Ammon's horn (tissue), 1 donor: ENCODE results near the gene RPRD1A.
"Not testable (repeated sequence)": the region's sequence is repeated elsewhere in the genome, so short reads cannot be mapped to it uniquely, and the experiment has no call there.

Source experiments
- DNase-seq: peaks from one replicate; pipeline ENCODE4 v3.0.0-alpha.2; 2016; ENCODE audit warnings: low spot score

The RPRD1A gene

DNA sequence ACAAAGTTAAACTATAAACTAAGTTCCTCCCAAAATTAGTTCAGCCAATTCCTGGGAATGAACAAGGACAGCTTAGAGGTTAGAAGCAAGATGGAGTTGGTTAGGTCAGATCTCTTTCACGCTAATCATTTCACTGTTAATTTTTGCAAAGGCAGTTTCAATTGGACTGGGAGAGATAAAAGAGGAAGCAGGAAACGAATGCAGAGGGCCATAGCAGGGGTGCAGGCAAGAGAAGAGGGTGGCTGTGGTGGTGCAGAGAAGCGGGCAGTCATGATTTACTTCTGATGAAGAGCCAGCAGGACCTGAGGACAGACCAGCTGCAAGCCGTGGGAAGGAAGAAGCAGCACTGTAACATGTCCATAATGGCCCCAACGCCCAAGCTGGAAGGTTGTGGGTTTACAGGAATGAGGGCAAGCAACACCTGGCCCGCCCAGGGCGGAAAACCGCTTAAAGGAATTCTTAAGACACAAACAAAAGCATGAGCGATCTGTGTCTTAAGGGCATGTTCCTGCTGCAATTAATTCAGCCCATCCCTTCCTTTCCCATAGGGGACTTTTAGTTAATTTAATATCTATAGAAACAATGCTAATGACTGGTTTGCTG is 99.0 kb downstream of the RPRD1A start:
- DNase-seq: no peak

- DNase-seq: not testable (repeated sequence)
These were observed 99.5 kb downstream of the RPRD1A start for GRCh38 chr18:35967866-35968265.

DNA sequence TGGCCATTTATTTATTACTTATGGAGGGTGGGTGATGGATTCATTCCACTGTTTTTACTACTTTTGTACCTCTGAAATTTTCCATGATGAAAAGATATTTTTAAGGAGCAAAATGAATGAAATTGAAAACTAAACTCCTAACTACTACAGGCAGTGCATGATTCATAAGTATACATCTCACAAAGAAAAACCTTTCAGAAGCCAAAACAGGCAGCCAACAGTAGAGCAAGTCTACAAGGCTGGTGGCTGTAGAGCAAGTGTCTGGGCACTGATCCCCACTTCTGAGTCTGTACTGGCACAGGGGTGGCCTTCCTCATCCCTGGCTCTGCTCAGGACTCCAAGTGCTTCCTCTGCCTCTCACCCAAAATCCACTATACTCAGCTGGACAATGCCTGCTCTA is 103.0 kb downstream of the RPRD1A start:
- no peak for DNase-seq

DNA sequence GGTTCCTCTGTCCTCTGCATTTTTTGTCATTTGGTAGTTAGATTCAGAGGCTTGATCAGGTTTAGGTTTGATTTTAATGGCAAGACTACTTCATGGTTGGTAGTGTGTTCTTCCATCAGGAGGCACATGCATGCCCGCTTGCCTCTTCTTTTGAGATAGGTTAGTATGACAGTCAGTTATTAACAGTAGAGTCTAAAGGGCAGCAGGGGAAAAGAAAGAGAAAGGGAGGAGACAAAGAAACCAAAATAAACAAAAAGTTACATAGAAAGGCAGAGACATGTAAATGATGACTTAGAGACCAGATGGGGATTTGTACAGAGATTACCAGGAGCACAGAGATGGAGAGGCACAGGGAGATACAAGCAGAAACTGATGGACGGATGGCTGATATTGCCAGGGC is 105.0 kb downstream of the RPRD1A start:
- no peak for DNase-seq

GRCh38 chr18:35956226-35956625 is 111.1 kb downstream of the RPRD1A start:
- no peak for DNase-seq

DNA sequence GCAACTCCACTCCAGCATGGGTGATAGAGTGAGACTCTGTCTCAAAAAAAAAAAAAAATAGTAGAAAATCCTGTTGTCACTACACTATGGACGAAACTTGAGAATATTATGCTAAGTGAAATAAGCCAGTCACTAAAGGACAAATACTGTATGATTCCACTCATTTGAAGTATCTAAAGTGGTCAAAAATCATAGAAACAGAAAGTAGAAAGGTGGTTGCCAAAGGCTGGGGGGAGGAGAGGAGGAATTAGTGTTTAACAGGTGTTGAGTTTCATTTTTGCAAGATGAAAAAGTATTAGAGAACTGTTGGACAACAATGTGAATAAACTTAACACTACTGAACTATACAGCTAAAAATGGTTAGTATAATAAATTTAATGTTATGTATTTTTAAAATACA is 113.7 kb downstream of the RPRD1A start:
- no peak for DNase-seq

DNA sequence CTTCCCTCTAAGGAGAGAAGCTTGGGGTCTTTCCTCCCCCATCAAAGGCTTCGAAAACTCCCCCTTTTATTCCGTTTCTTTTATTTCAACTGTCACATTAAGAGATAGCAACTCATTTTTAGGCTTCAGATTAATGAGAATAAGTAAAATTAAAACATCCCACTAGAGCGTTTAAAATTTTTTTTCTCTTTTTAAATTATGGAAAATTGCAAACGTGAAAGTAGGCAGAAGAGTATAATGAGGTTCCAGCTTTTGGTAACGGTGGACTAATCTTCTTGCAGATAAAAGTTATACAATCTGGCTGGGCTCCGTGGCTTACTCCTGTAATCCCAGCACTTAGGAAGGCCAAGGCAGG is 116.8 kb downstream of the RPRD1A start:
- no peak for DNase-seq

DNA sequence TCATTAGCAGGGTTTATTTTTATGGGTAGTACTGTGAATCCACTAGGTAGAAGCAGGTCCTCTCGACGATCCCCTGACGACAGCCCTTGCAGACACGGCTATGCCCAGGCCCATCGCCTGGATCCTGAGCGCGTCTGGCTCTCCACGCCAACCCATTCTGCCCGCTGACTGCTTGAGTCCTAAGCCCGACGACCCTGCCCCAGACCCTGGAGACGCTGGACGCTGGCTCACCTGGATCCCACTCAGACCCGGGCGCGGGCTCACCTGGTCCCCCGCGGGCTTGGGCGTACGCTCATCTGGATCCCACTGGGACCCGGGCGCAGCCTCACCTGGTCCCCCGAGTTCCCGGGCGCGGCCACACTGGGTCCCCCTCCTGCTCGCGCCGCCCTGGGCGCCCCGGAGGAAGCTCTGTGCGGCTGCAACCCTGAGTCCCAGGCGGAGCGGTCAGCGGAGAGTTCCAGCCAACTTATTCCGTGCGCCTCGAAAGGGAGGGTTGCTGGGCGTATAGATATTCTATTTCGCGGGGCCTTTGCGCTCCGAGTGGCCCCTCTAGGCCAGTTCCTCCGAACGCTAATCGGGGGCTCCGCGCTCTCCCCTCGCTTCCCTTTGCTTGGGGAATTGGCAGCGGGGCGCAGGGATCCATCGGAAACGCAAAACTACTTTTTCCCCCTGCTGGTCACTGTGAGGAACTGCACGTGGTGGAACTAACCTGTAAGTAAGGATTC is 117.3 kb downstream of the RPRD1A start:
- DNase-seq: peak; percentile 79

DNA sequence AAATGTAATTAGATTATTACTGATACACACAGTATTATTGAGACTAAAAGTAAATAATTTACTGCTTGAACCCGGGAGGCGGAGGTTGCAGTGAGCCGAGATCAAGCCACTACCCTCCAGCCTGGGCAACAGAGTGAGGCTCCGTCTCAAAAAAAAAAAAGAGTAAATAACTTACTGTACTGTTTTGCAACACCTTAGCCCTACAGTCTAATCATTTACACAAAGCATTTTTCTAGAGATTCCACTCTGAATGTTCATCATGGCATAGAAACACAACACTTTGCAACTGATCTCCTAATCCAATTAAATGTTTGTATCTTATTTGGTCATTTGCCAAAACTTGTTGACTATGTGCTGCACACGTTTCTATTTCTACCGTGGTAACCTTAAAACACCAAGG is 118.3 kb downstream of the RPRD1A start:
- no peak for DNase-seq

DNA sequence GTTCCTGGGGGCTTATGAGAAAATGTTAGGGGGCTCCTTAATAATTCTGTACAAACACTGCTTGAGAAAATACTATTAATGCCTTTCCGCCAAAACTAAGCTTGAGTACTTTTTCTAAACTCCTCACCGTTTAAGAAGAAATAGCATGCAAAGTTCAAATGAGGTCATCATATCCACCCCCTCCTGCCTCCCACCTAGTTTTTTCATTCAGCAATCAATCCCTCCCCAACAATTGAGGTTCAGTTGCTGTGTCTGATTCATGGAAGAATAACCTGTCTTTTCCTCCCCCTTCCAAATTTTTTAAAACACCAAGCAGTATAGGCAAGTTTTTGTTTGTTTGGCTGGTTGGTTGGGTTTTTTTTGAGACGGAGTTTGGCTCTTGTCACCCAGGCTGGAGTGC is 119.3 kb downstream of the RPRD1A start:
- no peak for DNase-seq

GRCh38 chr18:35942661-35943060 is 124.7 kb downstream of the RPRD1A start:
- no peak for DNase-seq

DNA sequence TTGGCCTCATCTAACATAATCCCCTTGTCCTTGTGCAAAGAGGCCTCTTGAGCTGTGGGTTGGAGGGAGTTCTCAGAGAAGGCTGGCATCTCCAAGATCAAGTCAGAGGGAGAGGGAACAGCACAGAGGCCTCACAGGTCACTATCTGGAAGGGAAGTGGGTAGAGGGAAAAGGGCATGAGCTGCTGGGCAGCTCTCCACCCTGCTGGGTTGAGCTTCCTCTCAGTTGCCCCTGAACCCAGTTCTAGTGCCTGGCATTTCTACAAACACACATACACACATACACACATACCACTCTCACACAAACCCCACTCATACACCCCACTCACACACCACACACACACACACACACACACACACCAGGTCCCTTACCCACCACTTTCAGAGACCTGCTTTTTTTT is 125.2 kb downstream of the RPRD1A start:
- no peak for DNase-seq

GRCh38 chr18:35941299-35941698 is 126.1 kb downstream of the RPRD1A start:
- no peak for DNase-seq
